Measurements from ENCODE around the gene ZFYVE26. TPM values are rescaled to one million over a fixed set of nuclear protein-coding genes. Genes with fewer than 3 reads are reported as not detected.

ZFYVE26 gene
- total RNA-seq, 2 donors from 2014 or later = 11.7 to 31.0 TPM

GRCh38 chr14:67850066-67850830 lies 33.9 kb upstream of the ZFYVE26 start:
- no peaks in the 10 kb centered on the region for H3K36me3 ChIP-seq (replicated peaks in 1 of 2; ENCODE audit: insufficient read depth in 1 of 2, low read depth in 2 of 2)
- TF ChIP-seq POLR2A (IDR thresholded peaks at IDR 0.05) = no peak
- TF ChIP-seq, protein P1, sequence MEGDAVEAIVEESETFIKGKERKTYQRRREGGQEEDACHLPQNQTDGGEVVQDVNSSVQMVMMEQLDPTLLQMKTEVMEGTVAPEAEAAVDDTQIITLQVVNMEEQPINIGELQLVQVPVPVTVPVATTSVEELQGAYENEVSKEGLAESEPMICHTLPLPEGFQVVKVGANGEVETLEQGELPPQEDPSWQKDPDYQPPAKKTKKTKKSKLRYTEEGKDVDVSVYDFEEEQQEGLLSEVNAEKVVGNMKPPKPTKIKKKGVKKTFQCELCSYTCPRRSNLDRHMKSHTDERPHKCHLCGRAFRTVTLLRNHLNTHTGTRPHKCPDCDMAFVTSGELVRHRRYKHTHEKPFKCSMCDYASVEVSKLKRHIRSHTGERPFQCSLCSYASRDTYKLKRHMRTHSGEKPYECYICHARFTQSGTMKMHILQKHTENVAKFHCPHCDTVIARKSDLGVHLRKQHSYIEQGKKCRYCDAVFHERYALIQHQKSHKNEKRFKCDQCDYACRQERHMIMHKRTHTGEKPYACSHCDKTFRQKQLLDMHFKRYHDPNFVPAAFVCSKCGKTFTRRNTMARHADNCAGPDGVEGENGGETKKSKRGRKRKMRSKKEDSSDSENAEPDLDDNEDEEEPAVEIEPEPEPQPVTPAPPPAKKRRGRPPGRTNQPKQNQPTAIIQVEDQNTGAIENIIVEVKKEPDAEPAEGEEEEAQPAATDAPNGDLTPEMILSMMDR (IDR thresholded peaks at IDR 0.05) = no peak
- WGBS, 2 donors = 77 to 92% methylated on average over 9 of the region's 9 CpGs
- H3K4me3 ChIP-seq = no peak overlapping the region
- no peaks in the 10 kb centered on the region for H3K9me3 ChIP-seq
- no peak for DNase-seq
- ATAC-seq = no peak
- intact Hi-C loops (cut with DNase I) = no loop called here
- H3K27me3 ChIP-seq = no peaks in the 10 kb centered on the region
- no peak overlapping the region for H3K27ac ChIP-seq
- no peaks in the 10 kb centered on the region for H3K4me1 ChIP-seq

GRCh38 chr14:67846029-67846610 lies 29.7 kb upstream of the ZFYVE26 start:
- H3K4me3 ChIP-seq = no peak overlapping the region
- H3K4me1 ChIP-seq = no peaks in the 10 kb centered on the region
- WGBS, 2 donors = 92 to 97% methylated on average over 12 to 17 of the region's 17 CpGs
- H3K27ac ChIP-seq = no peak overlapping the region
- no peak for DNase-seq
- intact Hi-C loops (cut with DNase I) = no loop called here
- no peaks in the 10 kb centered on the region for H3K36me3 ChIP-seq (replicated peaks in 1 of 2; ENCODE audit: insufficient read depth in 1 of 2, low read depth in 2 of 2)
- TF ChIP-seq, protein P1 (IDR thresholded peaks at IDR 0.05) = no peak
- no peak for TF ChIP-seq POLR2A (IDR thresholded peaks at IDR 0.05)
- H3K9me3 ChIP-seq = no peaks in the 10 kb centered on the region
- ATAC-seq = no peak
- H3K27me3 ChIP-seq = no peaks in the 10 kb centered on the region

GRCh38 chr14:67837011-67837624 lies 20.7 kb upstream of the ZFYVE26 start:
- Histone ChIP-seq H3K36me3 (replicated peaks in 1 of 2; ENCODE audit: insufficient read depth in 1 of 2, low read depth in 2 of 2) (no peaks in the 10 kb centered on the region), H3K4me3 (no peak overlapping the region), H3K9me3 (no peaks in the 10 kb centered on the region), H3K27me3 (no peaks in the 10 kb centered on the region), H3K27ac (no peak overlapping the region), H3K4me1 (no peaks in the 10 kb centered on the region)
- WGBS, 2 donors = 4 to 8% methylated on average over 2 of the region's 2 CpGs
- peak; percentile 62 to 75 (median 70) for DNase-seq
- intact Hi-C loops (cut with DNase I) = loop anchor here (10.0 kb wide), 1 partner anchor 1008 kb away; no protein-coding TSS in a partner anchor
- TF ChIP-seq, protein P1 (IDR thresholded peaks at IDR 0.05) = peak; percentile 34 to 91 (median 75)
- TF ChIP-seq POLR2A (IDR thresholded peaks at IDR 0.05) = no peak
- ATAC-seq = peak; percentile 66

DNA sequence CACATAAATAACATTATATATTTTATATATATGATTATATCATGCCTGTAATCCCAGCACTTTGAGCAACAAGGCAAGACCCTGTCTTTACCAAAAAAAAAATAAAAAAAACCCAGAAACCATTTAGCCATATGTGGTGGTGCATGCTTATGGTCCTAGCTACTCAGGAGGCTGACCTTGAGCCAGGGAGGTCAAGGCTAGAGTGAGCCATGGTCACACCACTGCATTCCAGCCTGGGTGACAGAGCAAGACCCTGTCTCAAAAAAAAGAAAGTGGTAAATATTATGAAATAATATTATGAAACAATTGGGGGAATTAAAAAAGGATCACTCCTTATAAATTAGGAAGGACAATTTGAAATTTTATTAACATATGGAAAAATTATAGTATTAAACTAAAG lies 19.2 kb upstream of the ZFYVE26 start:
- intact Hi-C loops (cut with DNase I) = loop anchor here (10.0 kb wide), 1 partner anchor 1009 kb away; no protein-coding TSS in a partner anchor
- Histone ChIP-seq H3K4me1 (no peaks in the 10 kb centered on the region), H3K9me3 (no peaks in the 10 kb centered on the region), H3K27ac (no peak overlapping the region), H3K27me3 (no peaks in the 10 kb centered on the region), H3K4me3 (no peak overlapping the region), H3K36me3 (replicated peaks in 1 of 2; ENCODE audit: insufficient read depth in 1 of 2, low read depth in 2 of 2) (no peaks in the 10 kb centered on the region)
- no peak for TF ChIP-seq POLR2A (IDR thresholded peaks at IDR 0.05)
- TF ChIP-seq, protein P1 (IDR thresholded peaks at IDR 0.05) = no peak
- ATAC-seq = no peak
- no peak for DNase-seq

Measured in body of pancreas (tissue), 4 donors.